NOMO-1 (cell line): ENCODE data around the gene VASN.

Experiments used
- DNase-seq, 2 experiments: peaks; one replicate each; lab custom pipeline; 2025; ENCODE audit not compliant: unreplicated experiment in 2 of 2; lab: John Stamatoyannopoulos, UW

Gene VASN

GRCh38 chr16:4370570-4371356, 885 bp upstream of the VASN start:
- no peak for DNase-seq

GRCh38 chr16:4372001-4372577, 441 bp downstream of the VASN start:
- no peak for DNase-seq

- no peak for DNase-seq
Observed at GRCh38 chr16:4372578-4373355, 1.1 kb downstream of the VASN start.

- no peak for DNase-seq
Observed at GRCh38 chr16:4373356-4373908, 1.8 kb downstream of the VASN start.

- DNase-seq: no peak
Observed at GRCh38 chr16:4373909-4374742, 2.5 kb downstream of the VASN start.

- no peak for DNase-seq
Observed at GRCh38 chr16:4375717-4376116, 4.1 kb downstream of the VASN start.

- no peak for DNase-seq
Observed at GRCh38 chr16:4376126-4376892, 4.7 kb downstream of the VASN start.

GRCh38 chr16:4376893-4377572, 5.4 kb downstream of the VASN start:
- no peak for DNase-seq

- no peak for DNase-seq
Observed at GRCh38 chr16:4377573-4378154, 6.0 kb downstream of the VASN start.

GRCh38 chr16:4378161-4378666, 6.6 kb downstream of the VASN start:
- DNase-seq: no peak

- DNase-seq: no peak
Observed at GRCh38 chr16:4378999-4379690, 7.5 kb downstream of the VASN start.

GRCh38 chr16:4380119-4381063, 8.7 kb downstream of the VASN start:
- no peak for DNase-seq

- DNase-seq: no peak
Observed at GRCh38 chr16:4381072-4381934, 9.7 kb downstream of the VASN start.

GRCh38 chr16:4381935-4382794, 10.5 kb downstream of the VASN start:
- no peak for DNase-seq

GRCh38 chr16:4382795-4383357, 11.2 kb downstream of the VASN start:
- no peak for DNase-seq
